Mesothelial cell of epicardium (in vitro differentiated cells): ENCODE results near the gene CSTA. TPM values are rescaled to one million over a fixed set of nuclear protein-coding genes. Genes with fewer than 3 reads are reported as not detected.
"Not testable (repeated sequence)": the region's sequence is repeated elsewhere in the genome, so short reads cannot be mapped to it uniquely, and the experiment has no call there.

Source experiments
- DNase-seq, 2 experiments: peaks; one replicate each; pipeline ENCODE4 v3.0.0; 2021; ENCODE audit warnings: low spot score in 2 of 2; ENCODE audit not compliant: unreplicated experiment in 2 of 2
- H3K27ac Mint-ChIP-seq: 2 replicates; pipeline ENCODE4 v1.8.0; 2021; ENCODE audit warnings: mixed read lengths
- H3K27me3 Mint-ChIP-seq: 2 replicates; pipeline ENCODE4 v1.8.0; 2021; ENCODE audit warnings: low read depth, mixed read lengths
- H3K36me3 Mint-ChIP-seq: 2 replicates; pipeline ENCODE4 v1.8.0; 2021; ENCODE audit warnings: mixed read lengths
- H3K4me1 Mint-ChIP-seq: 2 replicates; pipeline ENCODE4 v1.8.0; 2021; ENCODE audit warnings: mixed read lengths
- H3K4me3 Mint-ChIP-seq: 2 replicates; pipeline ENCODE4 v1.8.0; 2021; ENCODE audit warnings: mild to moderate bottlenecking, moderate library complexity, mixed read lengths
- H3K9me3 Mint-ChIP-seq: 2 replicates; pipeline ENCODE4 v1.8.0; 2021; ENCODE audit warnings: mixed read lengths
- total RNA-seq: library from RNA; stranded (reverse); gene quantifications from 3 replicates; pipeline ENCODE4 v1.2.1, GENCODE V29; 2021
- TF ChIP-seq, protein P1 (sequence below): fragments of 200-600 bp; sonication (generic); IDR thresholded peaks from one replicate; pipeline ENCODE4 v1.5.0; 2021; ENCODE audit warnings: antibody characterized with exemption; ENCODE audit not compliant: unreplicated experiment

Gene CSTA
- total RNA-seq, 1 donor from 2014 or later = not detected

DNA sequence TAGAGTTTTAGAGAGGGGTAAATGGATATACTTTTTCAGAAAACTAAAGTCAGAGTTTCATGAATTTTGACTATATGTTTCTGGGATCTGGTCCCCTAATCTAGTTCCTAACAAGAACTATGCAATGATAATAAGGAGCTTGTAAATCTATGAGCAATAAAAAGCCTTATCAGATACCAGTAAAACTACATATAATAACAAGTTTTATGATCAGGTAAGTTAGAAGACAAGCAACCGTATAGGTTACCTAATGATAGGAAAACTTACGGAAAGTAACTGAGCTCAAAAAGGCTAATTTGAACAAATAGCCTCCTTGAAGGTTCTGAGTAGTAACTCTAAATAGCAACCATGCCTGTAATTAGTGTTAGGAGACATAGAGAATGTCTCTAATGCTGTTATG is 37.0 kb downstream of the CSTA start:
- Mint-ChIP-seq H3K36me3 (peaks cover 22% of the 10 kb centered on the region), H3K9me3 (no peaks in the 10 kb centered on the region), H3K27me3 (no peaks in the 10 kb centered on the region), H3K4me3 (no peak overlapping the region), H3K27ac (no peak overlapping the region), H3K4me1 (peaks cover 13% of the 10 kb centered on the region)
- TF ChIP-seq, protein P1, sequence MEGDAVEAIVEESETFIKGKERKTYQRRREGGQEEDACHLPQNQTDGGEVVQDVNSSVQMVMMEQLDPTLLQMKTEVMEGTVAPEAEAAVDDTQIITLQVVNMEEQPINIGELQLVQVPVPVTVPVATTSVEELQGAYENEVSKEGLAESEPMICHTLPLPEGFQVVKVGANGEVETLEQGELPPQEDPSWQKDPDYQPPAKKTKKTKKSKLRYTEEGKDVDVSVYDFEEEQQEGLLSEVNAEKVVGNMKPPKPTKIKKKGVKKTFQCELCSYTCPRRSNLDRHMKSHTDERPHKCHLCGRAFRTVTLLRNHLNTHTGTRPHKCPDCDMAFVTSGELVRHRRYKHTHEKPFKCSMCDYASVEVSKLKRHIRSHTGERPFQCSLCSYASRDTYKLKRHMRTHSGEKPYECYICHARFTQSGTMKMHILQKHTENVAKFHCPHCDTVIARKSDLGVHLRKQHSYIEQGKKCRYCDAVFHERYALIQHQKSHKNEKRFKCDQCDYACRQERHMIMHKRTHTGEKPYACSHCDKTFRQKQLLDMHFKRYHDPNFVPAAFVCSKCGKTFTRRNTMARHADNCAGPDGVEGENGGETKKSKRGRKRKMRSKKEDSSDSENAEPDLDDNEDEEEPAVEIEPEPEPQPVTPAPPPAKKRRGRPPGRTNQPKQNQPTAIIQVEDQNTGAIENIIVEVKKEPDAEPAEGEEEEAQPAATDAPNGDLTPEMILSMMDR = no peak
- no peak for DNase-seq

DNA sequence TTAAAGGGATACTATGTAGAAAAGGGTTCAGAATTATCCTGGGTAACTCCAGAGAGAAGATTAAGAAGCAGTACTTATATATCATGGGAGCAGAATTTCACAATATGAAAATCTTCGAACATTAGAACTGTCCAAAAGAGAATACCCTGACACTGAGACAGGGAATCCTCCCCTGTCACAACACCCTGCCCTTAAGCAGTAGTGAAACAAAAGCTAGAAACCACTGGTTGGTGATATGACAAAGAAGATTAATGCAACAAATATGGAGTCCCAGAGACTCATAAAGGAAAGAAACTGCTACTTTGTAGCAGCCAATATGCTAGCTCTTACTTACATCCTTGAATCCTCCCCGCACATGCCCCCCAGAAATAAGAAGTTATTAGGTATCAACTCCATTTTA is 39.4 kb downstream of the CSTA start:
- Mint-ChIP-seq H3K4me1 (no peaks in the 10 kb centered on the region), H3K36me3 (peaks cover 21% of the 10 kb centered on the region), H3K27ac (no peak overlapping the region), H3K4me3 (no peak overlapping the region), H3K27me3 (no peaks in the 10 kb centered on the region), H3K9me3 (no peaks in the 10 kb centered on the region)
- TF ChIP-seq, protein P1 = no peak
- no peak for DNase-seq

DNA sequence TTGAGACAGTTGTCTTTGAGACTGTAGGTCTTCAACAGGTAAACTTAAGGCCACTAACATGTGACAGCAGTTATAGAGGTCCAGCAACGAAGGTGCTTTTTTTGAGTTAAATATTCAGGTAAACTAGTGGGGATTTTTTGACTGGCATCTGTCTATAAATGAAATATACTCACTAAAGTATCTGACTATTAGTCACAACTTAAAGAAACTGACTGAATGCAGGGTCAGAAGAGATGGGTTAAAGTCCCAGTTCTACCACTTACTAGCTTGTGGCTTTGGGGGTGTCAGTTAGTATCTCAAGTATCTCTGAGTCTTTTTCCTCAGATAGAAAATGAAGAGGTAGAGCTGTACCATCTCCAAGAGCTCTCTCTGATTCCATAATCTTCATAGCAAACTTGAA is 40.0 kb downstream of the CSTA start:
- H3K27me3 Mint-ChIP-seq = no peaks in the 10 kb centered on the region
- DNase-seq = no peak
- no peak overlapping the region for H3K27ac Mint-ChIP-seq
- H3K9me3 Mint-ChIP-seq = no peaks in the 10 kb centered on the region
- peaks cover 21% of the 10 kb centered on the region for H3K36me3 Mint-ChIP-seq
- TF ChIP-seq, protein P1 = no peak
- no peaks in the 10 kb centered on the region for H3K4me1 Mint-ChIP-seq
- no peak overlapping the region for H3K4me3 Mint-ChIP-seq

GRCh38 chr3:122365582-122366378 is 40.7 kb downstream of the CSTA start:
- DNase-seq, H3K27me3 Mint-ChIP-seq, H3K4me1 Mint-ChIP-seq, H3K4me3 Mint-ChIP-seq, H3K27ac Mint-ChIP-seq, H3K9me3 Mint-ChIP-seq: not testable (repeated sequence)
- H3K36me3 Mint-ChIP-seq = peaks cover 20% of the 10 kb centered on the region

- no peaks in the 10 kb centered on the region for H3K4me1 Mint-ChIP-seq
- H3K27ac Mint-ChIP-seq = no peak overlapping the region
- H3K36me3 Mint-ChIP-seq = peaks cover 23% of the 10 kb centered on the region
- no peaks in the 10 kb centered on the region for H3K9me3 Mint-ChIP-seq
- no peaks in the 10 kb centered on the region for H3K27me3 Mint-ChIP-seq
- DNase-seq = no peak
- H3K4me3 Mint-ChIP-seq = no peak overlapping the region
- TF ChIP-seq, protein P1 = no peak
Measured at GRCh38 chr3:122366379-122366749, 41.3 kb downstream of the CSTA start.

- Mint-ChIP-seq H3K9me3 (no peaks in the 10 kb centered on the region), H3K27me3 (no peaks in the 10 kb centered on the region), H3K4me3 (no peak overlapping the region), H3K36me3 (peaks cover 11% of the 10 kb centered on the region), H3K4me1 (no peaks in the 10 kb centered on the region), H3K27ac (no peak overlapping the region)
- DNase-seq = no peak
- TF ChIP-seq, protein P1 = no peak
Measured at GRCh38 chr3:122374034-122374433, 49.0 kb downstream of the CSTA start.
